22Rv1 (cell line): ENCODE results near the gene TOPAZ1.

Experiments used
- ZFX ChIP-seq: fragments of 450-650 bp; IDR thresholded peaks from 2 replicates; pipeline ENCODE4 v1.6.1; 2017; ENCODE audit warnings: antibody characterized with exemption, borderline replicate concordance
- TF ChIP-seq, protein P1 (sequence below): fragments of 450-650 bp; IDR thresholded peaks from 2 replicates; pipeline ENCODE4 v1.5.1; 2017; ENCODE audit warnings: mild to moderate bottlenecking

- TF ChIP-seq, protein P1, sequence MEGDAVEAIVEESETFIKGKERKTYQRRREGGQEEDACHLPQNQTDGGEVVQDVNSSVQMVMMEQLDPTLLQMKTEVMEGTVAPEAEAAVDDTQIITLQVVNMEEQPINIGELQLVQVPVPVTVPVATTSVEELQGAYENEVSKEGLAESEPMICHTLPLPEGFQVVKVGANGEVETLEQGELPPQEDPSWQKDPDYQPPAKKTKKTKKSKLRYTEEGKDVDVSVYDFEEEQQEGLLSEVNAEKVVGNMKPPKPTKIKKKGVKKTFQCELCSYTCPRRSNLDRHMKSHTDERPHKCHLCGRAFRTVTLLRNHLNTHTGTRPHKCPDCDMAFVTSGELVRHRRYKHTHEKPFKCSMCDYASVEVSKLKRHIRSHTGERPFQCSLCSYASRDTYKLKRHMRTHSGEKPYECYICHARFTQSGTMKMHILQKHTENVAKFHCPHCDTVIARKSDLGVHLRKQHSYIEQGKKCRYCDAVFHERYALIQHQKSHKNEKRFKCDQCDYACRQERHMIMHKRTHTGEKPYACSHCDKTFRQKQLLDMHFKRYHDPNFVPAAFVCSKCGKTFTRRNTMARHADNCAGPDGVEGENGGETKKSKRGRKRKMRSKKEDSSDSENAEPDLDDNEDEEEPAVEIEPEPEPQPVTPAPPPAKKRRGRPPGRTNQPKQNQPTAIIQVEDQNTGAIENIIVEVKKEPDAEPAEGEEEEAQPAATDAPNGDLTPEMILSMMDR = no peak
- TF ChIP-seq ZFX = no peak
Observed at GRCh38 chr3:44326515-44326914, 84.8 kb downstream of the TOPAZ1 start.
